NB4 (cell line): ENCODE results near the gene MYH9.

Experiments used
- POLR2A ChIP-seq: IDR thresholded peaks from 2 replicates; pipeline ENCODE4 v1.6.1; 2011; ENCODE audit warnings: mild to moderate bottlenecking; ENCODE audit not compliant: insufficient read length; ENCODE audit errors: extremely low read depth
- TF ChIP-seq, protein P1 (sequence below): IDR thresholded peaks from one replicate; pipeline ENCODE4 v1.5.1; 2012; ENCODE audit warnings: low read depth, low read length

DNA sequence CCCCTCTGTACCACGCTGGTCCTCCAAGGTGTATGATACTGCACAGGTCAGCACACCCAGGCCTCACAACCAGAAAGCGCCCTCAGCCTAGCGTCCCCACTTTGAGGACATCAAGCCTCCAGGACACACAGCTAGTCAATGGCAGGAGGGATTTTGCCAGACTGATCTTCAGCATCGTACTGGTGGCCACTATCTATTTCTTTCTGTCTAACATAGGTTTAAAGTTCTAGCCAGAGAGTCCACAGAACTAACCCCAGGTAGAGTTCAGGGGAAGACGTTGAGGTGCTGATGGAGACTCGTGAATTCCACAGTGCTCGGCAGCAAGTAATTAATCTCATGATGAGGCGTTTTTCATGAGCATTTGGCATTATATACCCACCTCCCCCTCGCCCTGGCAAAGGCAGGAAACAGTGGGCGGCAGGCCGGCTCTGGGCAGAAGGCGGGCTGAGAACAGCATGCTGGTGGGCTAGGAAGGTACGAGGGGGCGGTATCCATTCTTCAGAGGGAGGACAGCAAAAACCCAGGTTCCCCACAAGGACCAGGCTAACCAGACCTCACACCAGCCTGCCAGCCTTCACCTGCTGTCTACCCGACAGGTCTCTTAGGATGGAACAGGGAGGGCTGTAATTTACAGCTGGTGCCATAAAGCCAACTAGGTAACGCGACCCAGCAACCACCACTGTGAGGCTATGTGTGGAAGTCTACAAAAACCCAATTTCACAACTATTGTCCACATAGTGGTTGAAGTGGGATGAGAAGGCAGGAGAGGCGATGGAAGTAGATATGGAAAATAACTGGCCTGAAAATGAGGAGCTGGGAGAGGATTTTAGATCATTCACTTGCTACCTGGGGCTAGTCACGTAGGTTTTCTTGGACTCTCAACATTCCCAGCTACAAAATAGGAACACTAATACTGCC lies 18.5 kb downstream of the MYH9 start:
- TF ChIP-seq POLR2A = no peak
- TF ChIP-seq, protein P1, sequence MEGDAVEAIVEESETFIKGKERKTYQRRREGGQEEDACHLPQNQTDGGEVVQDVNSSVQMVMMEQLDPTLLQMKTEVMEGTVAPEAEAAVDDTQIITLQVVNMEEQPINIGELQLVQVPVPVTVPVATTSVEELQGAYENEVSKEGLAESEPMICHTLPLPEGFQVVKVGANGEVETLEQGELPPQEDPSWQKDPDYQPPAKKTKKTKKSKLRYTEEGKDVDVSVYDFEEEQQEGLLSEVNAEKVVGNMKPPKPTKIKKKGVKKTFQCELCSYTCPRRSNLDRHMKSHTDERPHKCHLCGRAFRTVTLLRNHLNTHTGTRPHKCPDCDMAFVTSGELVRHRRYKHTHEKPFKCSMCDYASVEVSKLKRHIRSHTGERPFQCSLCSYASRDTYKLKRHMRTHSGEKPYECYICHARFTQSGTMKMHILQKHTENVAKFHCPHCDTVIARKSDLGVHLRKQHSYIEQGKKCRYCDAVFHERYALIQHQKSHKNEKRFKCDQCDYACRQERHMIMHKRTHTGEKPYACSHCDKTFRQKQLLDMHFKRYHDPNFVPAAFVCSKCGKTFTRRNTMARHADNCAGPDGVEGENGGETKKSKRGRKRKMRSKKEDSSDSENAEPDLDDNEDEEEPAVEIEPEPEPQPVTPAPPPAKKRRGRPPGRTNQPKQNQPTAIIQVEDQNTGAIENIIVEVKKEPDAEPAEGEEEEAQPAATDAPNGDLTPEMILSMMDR = no peak
